Osteoblast (primary cell): ENCODE data around the gene RAB20. TPM values are rescaled to one million over a fixed set of nuclear protein-coding genes. Genes with fewer than 3 reads are reported as not detected.

Experiments used
- DNase-seq: peaks from one replicate; pipeline ENCODE4 v3.0.0; 2011; ENCODE audit warnings: low spot score, mixed read lengths; ENCODE audit not compliant: insufficient read length; ENCODE audit errors: missing footprints
- H2AFZ ChIP-seq: 2 replicates; pipeline ENCODE4 v1.6.0; 2011; ENCODE audit warnings: mild to moderate bottlenecking, low read length
- H3K27ac ChIP-seq: 2 replicates; pipeline ENCODE4 v1.5.1; 2011; ENCODE audit warnings: mild to moderate bottlenecking, low read depth, low read length, moderate library complexity
- H3K27me3 ChIP-seq: 2 replicates; pipeline ENCODE4 v1.6.0; 2012; ENCODE audit warnings: mild to moderate bottlenecking, control low read depth, inconsistent platforms, low read length, moderate library complexity; ENCODE audit not compliant: insufficient read depth
- H3K36me3 ChIP-seq: 2 replicates; pipeline ENCODE4 v1.5.1; 2011; ENCODE audit warnings: mild to moderate bottlenecking, low read length, control low read depth, moderate library complexity; ENCODE audit not compliant: insufficient read depth
- H3K4me1 ChIP-seq: 2 replicates; pipeline ENCODE4 v1.5.1; 2011; ENCODE audit warnings: mild to moderate bottlenecking, low read length, control low read depth, moderate library complexity; ENCODE audit not compliant: insufficient read depth
- H3K4me2 ChIP-seq: 2 replicates; pipeline ENCODE4 v1.6.0; 2011; ENCODE audit warnings: mild to moderate bottlenecking, low read length; ENCODE audit not compliant: insufficient read depth
- H3K4me3 ChIP-seq: fragments of 200-600 bp; sonication (generic); 3 replicates; pipeline ENCODE4 v1.5.1; 2012; ENCODE audit warnings: mild to moderate bottlenecking, low read length, inconsistent platforms; ENCODE audit not compliant: insufficient read depth
- H3K79me2 ChIP-seq: 2 replicates; pipeline ENCODE4 v1.6.0; 2012; ENCODE audit warnings: mild to moderate bottlenecking, low read length, control low read depth, inconsistent platforms; ENCODE audit not compliant: insufficient read depth
- H3K9me3 ChIP-seq: 2 replicates; pipeline ENCODE4 v1.5.1; 2011; ENCODE audit warnings: low read depth, low read length, control low read depth
- H4K20me1 ChIP-seq: 2 replicates; pipeline ENCODE4 v1.6.0; 2012; ENCODE audit warnings: mild to moderate bottlenecking, low read length, control low read depth; ENCODE audit not compliant: insufficient read depth
- total RNA-seq: library from RNA; depleted of rRNA; stranded (reverse); fragments of >200 nt; gene quantifications from 2 replicates; pipeline ENCODE4 v1.2.3, GENCODE V29; 2012
- TF ChIP-seq, protein P1 (sequence below): IDR thresholded peaks from 2 replicates; pipeline ENCODE4 v1.5.1; 2011; ENCODE audit warnings: mild to moderate bottlenecking, low read depth, low read length, moderate library complexity; ENCODE audit errors: extremely low read depth

RAB20 gene
- total RNA-seq, 1 donor: 3.6 TPM

DNA sequence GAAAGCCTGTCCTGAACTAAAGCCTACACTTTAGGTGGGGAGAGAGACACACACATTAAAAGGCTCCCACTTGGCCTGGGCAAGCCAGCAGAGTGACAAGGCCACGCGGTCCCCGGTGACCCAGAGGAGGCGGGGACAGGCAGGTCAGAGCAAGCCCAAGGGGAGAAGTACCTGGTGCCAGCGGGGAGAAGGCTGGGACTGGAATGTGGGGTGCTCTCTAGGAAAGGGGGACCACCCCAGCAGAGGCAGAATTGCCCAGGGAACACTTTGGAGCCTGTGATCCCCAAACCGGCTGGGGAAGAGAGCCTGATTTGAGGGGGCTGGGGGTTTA, 82.3 kb downstream of the RAB20 start:
- H2AFZ ChIP-seq: no peak overlapping the region
- H3K4me2 ChIP-seq: no peak overlapping the region
- H3K36me3 ChIP-seq: peaks cover 92% of the 10 kb centered on the region
- H3K4me3 ChIP-seq: no peak overlapping the region
- H3K79me2 ChIP-seq: no peaks in the 10 kb centered on the region
- TF ChIP-seq, protein P1, sequence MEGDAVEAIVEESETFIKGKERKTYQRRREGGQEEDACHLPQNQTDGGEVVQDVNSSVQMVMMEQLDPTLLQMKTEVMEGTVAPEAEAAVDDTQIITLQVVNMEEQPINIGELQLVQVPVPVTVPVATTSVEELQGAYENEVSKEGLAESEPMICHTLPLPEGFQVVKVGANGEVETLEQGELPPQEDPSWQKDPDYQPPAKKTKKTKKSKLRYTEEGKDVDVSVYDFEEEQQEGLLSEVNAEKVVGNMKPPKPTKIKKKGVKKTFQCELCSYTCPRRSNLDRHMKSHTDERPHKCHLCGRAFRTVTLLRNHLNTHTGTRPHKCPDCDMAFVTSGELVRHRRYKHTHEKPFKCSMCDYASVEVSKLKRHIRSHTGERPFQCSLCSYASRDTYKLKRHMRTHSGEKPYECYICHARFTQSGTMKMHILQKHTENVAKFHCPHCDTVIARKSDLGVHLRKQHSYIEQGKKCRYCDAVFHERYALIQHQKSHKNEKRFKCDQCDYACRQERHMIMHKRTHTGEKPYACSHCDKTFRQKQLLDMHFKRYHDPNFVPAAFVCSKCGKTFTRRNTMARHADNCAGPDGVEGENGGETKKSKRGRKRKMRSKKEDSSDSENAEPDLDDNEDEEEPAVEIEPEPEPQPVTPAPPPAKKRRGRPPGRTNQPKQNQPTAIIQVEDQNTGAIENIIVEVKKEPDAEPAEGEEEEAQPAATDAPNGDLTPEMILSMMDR: no peak
- H3K27me3 ChIP-seq: no peaks in the 10 kb centered on the region
- H3K9me3 ChIP-seq: no peaks in the 10 kb centered on the region
- no peak overlapping the region for H3K27ac ChIP-seq
- no peaks in the 10 kb centered on the region for H3K4me1 ChIP-seq
- peaks cover 5% of the 10 kb centered on the region for H4K20me1 ChIP-seq
- no peak for DNase-seq

DNA sequence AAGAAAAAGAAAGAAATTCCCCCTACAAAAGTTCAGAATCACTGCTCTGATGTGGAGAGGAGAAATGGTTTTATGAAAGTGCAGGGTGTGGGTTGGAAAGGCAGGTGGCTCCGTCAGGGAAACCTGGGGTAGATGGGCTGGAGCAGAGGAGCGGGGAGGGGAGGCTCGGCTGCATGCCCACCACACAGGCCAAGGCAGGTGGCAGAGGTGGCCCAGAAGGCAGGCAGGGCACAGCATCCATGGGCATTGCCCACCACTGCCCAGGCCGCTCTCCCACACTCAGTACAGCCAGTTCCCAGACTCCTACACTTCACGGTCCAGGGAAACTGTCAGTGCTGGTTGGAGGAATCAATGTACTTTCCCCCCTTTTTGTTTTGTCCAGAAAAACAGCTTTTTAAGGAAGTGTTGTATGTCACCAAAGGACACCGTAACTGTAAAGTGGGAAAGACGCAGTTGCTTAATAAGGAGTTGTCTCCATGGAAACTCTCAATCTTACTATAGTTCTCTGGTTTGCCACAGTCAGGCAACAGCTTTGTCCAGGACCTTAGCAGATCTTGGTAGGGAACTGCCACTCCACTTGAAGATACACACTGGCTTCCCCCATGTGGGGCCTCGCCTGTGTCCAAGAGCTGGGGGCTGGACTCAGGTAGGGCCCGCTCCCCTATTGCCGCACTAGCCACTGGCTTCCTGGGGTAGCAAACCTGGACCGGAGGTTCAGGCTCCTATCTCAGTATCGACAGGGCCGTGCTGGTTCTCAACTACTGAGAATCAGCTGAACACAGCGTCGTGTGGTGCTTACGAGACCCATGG, 82.9 kb downstream of the RAB20 start:
- no peaks in the 10 kb centered on the region for H3K27me3 ChIP-seq
- no peak overlapping the region for H2AFZ ChIP-seq
- peaks cover 92% of the 10 kb centered on the region for H3K36me3 ChIP-seq
- TF ChIP-seq, protein P1: no peak
- no peaks in the 10 kb centered on the region for H3K9me3 ChIP-seq
- peaks cover 5% of the 10 kb centered on the region for H4K20me1 ChIP-seq
- H3K79me2 ChIP-seq: no peaks in the 10 kb centered on the region
- H3K27ac ChIP-seq: no peak overlapping the region
- no peak overlapping the region for H3K4me2 ChIP-seq
- no peaks in the 10 kb centered on the region for H3K4me1 ChIP-seq
- no peak for DNase-seq
- no peak overlapping the region for H3K4me3 ChIP-seq

DNA sequence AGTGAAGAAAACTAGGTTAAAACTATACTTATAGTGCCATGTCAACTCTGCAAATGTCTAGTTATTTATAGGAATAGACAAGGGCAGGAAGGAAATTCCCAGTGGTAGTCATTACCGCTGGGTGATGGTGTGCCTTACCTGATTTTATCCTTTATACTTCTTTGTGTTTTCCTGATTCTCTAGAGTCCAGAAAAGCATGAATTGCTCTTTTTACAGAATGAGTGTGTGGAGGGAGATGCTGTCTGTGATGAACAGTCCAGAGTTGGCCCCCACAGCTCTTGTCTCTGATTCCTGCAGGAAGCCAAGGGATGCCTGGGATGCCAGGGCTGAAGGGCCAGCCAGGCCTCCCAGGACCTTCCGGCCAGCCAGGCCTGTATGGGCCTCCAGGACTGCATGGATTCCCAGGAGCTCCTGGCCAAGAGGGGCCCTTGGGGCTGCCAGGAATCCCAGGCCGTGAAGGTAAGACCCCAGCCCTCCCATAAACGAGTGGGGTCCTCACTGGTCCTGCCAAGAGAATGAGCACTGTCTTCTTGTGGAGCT, 83.7 kb downstream of the RAB20 start:
- Histone ChIP-seq H3K79me2 (no peaks in the 10 kb centered on the region), H4K20me1 (peaks cover 5% of the 10 kb centered on the region), H3K27me3 (no peaks in the 10 kb centered on the region), H3K4me1 (no peaks in the 10 kb centered on the region), H3K4me3 (no peak overlapping the region), H3K9me3 (no peaks in the 10 kb centered on the region), H3K27ac (no peak overlapping the region), H3K36me3 (peaks cover 92% of the 10 kb centered on the region), H3K4me2 (no peak overlapping the region), H2AFZ (no peak overlapping the region)
- TF ChIP-seq, protein P1: no peak
- no peak for DNase-seq

DNA sequence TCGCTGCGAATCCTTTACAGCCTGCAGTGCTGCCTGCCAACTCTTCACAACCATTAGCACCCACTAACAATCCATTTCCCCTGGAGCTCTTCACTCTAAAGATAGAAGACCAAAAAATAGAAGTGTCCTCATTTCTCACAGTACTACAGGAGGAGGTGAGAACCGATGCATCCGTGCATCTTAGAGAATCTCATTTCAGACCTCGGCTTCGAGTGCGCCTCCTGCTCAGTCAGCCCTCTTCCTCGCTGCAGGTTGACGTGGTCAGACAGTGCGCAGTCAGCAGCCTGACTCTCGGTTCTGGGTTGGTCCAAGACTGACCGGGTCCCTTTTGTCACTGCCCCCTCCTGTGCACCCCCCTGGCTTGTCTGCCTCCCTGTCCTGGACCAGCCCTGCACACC, 85.3 kb downstream of the RAB20 start:
- no peak overlapping the region for H2AFZ ChIP-seq
- no peak overlapping the region for H3K27ac ChIP-seq
- H3K9me3 ChIP-seq: no peaks in the 10 kb centered on the region
- H3K4me2 ChIP-seq: no peak overlapping the region
- H3K27me3 ChIP-seq: no peaks in the 10 kb centered on the region
- H3K79me2 ChIP-seq: no peaks in the 10 kb centered on the region
- TF ChIP-seq, protein P1: no peak
- peaks cover 89% of the 10 kb centered on the region for H3K36me3 ChIP-seq
- H3K4me3 ChIP-seq: no peak overlapping the region
- peaks cover 5% of the 10 kb centered on the region for H4K20me1 ChIP-seq
- peaks cover 6% of the 10 kb centered on the region for H3K4me1 ChIP-seq
- DNase-seq: no peak
